Measurements from ENCODE around the gene ALPI. TPM values are rescaled to one million over a fixed set of nuclear protein-coding genes. Genes with fewer than 3 reads are reported as not detected.

The ALPI gene
- total RNA-seq, 1 experiment from 2014 or later = not detected

DNA sequence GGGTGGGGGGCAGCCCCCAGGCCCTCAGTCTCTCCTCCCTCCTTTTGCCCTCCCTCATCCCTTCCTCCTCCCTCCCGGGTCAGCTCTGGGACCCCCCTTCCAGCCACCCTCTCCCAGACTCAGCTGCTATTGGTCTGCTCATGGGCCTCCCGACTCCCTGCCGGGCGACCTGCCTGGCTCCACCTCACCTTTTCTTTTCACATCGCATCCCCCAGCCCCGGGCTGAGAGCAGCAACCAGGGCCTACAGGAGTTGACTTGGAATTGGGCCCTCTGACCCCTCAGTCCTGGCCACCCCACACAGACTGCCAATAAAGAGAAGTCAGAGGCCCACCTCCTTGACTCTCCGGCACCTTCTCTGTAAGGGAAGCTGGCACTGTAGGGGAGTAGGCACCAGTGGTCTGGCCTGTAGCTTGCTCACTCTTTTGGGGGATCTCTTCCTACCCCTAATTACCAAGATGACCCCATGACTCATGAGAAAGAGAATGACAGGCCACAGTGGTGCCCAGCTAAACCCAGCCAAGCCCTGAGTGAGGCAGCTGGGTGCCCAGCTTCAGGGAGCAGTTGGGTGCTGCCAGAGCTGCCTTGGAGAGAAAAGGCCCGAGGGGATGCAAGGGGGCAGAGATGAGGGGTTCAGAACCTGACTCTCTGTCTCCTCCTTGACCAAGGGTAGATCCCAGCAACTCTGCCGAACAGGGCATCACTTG lies 33.7 kb downstream of the ALPI start:
- H3K4me2 ChIP-seq (ENCODE audit: low read length) = no peak overlapping the region
- intact Hi-C loops (cut with micrococcal nuclease) = no loop called here
- no peaks in the 10 kb centered on the region for H3K79me2 ChIP-seq (ENCODE audit: insufficient read depth, low read length)

More for the DNA sequence above, 33.7 kb downstream of the ALPI start:
- Histone ChIP-seq H3K4me1 (ENCODE audit: control insufficient read depth in 1 of 2, insufficient read depth in 2 of 2, low read length in 2 of 2) (0 out of 4 replicates have a peak, but pooled peaks cover 0 to 4% of the 10 kb centered on the region in 2 experiments), H3K9me3 (ENCODE audit: control insufficient read depth in 1 of 2, insufficient read depth in 1 of 2, low read depth in 1 of 2, low read length in 2 of 2) (no peaks in the 10 kb centered on the region), H2AFZ (ENCODE audit: low read depth, low read length, poor library complexity, severe bottlenecking) (no peak overlapping the region), H3K9me2 (ENCODE audit: insufficient read depth) (no peaks in the 10 kb centered on the region), H3K27ac (ENCODE audit: low read depth, low read length) (no peak overlapping the region), H3K36me3 (ENCODE audit: control insufficient read depth in 1 of 2, insufficient read depth in 2 of 2, low read length in 2 of 2) (no peaks in the 10 kb centered on the region), H3K9ac (ENCODE audit: low read length) (no peak overlapping the region), H4K20me1 (ENCODE audit: insufficient read depth) (no peaks in the 10 kb centered on the region), H3K27me3 (ENCODE audit: insufficient read depth, low read length) (no peaks in the 10 kb centered on the region), H3K4me3 (replicated peaks in 1 of 2; ENCODE audit: low read depth in 1 of 2, low read length in 2 of 2) (no peak overlapping the region)
- BruUV-seq (replicated peaks) = no TSS peak
- no peak for TF ChIP-seq EZH2 (IDR thresholded peaks at IDR 0.05)
- TF ChIP-seq SP1 (IDR thresholded peaks at IDR 0.05; ENCODE audit: low read depth) = no peak
- TF ChIP-seq, protein P1, sequence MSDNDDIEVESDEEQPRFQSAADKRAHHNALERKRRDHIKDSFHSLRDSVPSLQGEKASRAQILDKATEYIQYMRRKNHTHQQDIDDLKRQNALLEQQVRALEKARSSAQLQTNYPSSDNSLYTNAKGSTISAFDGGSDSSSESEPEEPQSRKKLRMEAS (IDR thresholded peaks at IDR 0.05) = no peak
- no peak for TF ChIP-seq CBX3 (IDR thresholded peaks at IDR 0.05; ENCODE audit: low read depth)
- TF ChIP-seq, protein P2, sequence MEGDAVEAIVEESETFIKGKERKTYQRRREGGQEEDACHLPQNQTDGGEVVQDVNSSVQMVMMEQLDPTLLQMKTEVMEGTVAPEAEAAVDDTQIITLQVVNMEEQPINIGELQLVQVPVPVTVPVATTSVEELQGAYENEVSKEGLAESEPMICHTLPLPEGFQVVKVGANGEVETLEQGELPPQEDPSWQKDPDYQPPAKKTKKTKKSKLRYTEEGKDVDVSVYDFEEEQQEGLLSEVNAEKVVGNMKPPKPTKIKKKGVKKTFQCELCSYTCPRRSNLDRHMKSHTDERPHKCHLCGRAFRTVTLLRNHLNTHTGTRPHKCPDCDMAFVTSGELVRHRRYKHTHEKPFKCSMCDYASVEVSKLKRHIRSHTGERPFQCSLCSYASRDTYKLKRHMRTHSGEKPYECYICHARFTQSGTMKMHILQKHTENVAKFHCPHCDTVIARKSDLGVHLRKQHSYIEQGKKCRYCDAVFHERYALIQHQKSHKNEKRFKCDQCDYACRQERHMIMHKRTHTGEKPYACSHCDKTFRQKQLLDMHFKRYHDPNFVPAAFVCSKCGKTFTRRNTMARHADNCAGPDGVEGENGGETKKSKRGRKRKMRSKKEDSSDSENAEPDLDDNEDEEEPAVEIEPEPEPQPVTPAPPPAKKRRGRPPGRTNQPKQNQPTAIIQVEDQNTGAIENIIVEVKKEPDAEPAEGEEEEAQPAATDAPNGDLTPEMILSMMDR (IDR thresholded peaks at IDR 0.05 in 2 of 3, conservative IDR thresholded peaks at IDR 0.05 in 1 of 3; ENCODE audit: borderline replicate concordance in 1 of 3, insufficient read depth in 1 of 3, low read depth in 2 of 3, low read length in 2 of 3) = no peak
- TF ChIP-seq ELF1 (IDR thresholded peaks at IDR 0.05; ENCODE audit: borderline replicate concordance, low read depth) = no peak
- TF ChIP-seq, protein P3, sequence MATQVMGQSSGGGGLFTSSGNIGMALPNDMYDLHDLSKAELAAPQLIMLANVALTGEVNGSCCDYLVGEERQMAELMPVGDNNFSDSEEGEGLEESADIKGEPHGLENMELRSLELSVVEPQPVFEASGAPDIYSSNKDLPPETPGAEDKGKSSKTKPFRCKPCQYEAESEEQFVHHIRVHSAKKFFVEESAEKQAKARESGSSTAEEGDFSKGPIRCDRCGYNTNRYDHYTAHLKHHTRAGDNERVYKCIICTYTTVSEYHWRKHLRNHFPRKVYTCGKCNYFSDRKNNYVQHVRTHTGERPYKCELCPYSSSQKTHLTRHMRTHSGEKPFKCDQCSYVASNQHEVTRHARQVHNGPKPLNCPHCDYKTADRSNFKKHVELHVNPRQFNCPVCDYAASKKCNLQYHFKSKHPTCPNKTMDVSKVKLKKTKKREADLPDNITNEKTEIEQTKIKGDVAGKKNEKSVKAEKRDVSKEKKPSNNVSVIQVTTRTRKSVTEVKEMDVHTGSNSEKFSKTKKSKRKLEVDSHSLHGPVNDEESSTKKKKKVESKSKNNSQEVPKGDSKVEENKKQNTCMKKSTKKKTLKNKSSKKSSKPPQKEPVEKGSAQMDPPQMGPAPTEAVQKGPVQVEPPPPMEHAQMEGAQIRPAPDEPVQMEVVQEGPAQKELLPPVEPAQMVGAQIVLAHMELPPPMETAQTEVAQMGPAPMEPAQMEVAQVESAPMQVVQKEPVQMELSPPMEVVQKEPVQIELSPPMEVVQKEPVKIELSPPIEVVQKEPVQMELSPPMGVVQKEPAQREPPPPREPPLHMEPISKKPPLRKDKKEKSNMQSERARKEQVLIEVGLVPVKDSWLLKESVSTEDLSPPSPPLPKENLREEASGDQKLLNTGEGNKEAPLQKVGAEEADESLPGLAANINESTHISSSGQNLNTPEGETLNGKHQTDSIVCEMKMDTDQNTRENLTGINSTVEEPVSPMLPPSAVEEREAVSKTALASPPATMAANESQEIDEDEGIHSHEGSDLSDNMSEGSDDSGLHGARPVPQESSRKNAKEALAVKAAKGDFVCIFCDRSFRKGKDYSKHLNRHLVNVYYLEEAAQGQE (IDR thresholded peaks at IDR 0.05; ENCODE audit: low read depth) = no peak
- TF ChIP-seq SIN3A (IDR thresholded peaks at IDR 0.05; ENCODE audit: low read depth) = no peak
- no peak for TF ChIP-seq EZH2phosphoT487 (IDR thresholded peaks at IDR 0.05; ENCODE audit: borderline replicate concordance)
- no peak for TF ChIP-seq TCF7L2 (IDR thresholded peaks at IDR 0.05; ENCODE audit: borderline replicate concordance, extremely low read depth, insufficient read depth, insufficient read length)
- no peak for TF ChIP-seq RAD21 (IDR thresholded peaks at IDR 0.05; ENCODE audit: low read depth)
- TF ChIP-seq, protein P4, sequence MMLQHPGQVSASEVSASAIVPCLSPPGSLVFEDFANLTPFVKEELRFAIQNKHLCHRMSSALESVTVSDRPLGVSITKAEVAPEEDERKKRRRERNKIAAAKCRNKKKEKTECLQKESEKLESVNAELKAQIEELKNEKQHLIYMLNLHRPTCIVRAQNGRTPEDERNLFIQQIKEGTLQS (IDR thresholded peaks at IDR 0.05) = no peak
- no peak for TF ChIP-seq EGR1 (IDR thresholded peaks at IDR 0.05; ENCODE audit: low read depth)
- no peak for ATAC-seq
- ChIA-PET POLR2A (no interaction called here), CTCF (interaction anchor here (0.6 kb wide), 1 partner anchor 12 kb away, joined by 3 read pairs; no protein-coding TSS in a partner anchor), RAD21 (ENCODE audit: low non-redundant PET in 1 of 2, low total read pairs in 2 of 2, uncharacterized antibody in 2 of 2, unreplicated experiment in 2 of 2) (no interaction called here)
- no peak for DNase-seq (ENCODE audit: low read depth, low spot score)

Measured in HCT116 (cell line).